SU-DHL-6 (cell line): Measurements from ENCODE around the gene TADA2A.
"Not testable (repeated sequence)": the region's sequence is repeated elsewhere in the genome, so short reads cannot be mapped to it uniquely, and the experiment has no call there.

ENCODE experiments used
- H2AFZ ChIP-seq: fragments of 200-600 bp; sonication (generic); 2 replicates; pipeline ENCODE4 v1.6.1; 2014; ENCODE audit warnings: low read depth, mild to moderate bottlenecking, moderate library complexity, mixed read lengths, antibody characterized with exemption, low read length; ENCODE audit not compliant: severe bottlenecking
- H3F3A ChIP-seq: fragments of 200-600 bp; shearing (Covaris generic); 2 replicates; pipeline ENCODE4 v1.6.0; 2016; ENCODE audit warnings: antibody characterized with exemption, mild to moderate bottlenecking; ENCODE audit not compliant: insufficient read depth
- H3K27ac ChIP-seq: fragments of 200-600 bp; sonication (generic); 2 replicates; pipeline ENCODE4 v1.5.1; 2016; ENCODE audit warnings: low read depth, mild to moderate bottlenecking, low read length, moderate library complexity, mixed read lengths
- H3K27me3 ChIP-seq: fragments of 200-600 bp; sonication (generic), shearing (Covaris generic); 2 replicates; pipeline ENCODE4 v1.6.0; 2014; ENCODE audit warnings: mild to moderate bottlenecking, low read length
- H3K36me3 ChIP-seq: fragments of 200-600 bp; sonication (generic); 2 replicates; pipeline ENCODE4 v1.6.1; 2014; ENCODE audit warnings: mild to moderate bottlenecking, low read length, mixed read lengths
- H3K4me2 ChIP-seq: fragments of 300-600, 200-600 bp; shearing (Covaris generic), sonication (generic); 2 replicates; pipeline ENCODE4 v1.6.0; 2014; ENCODE audit warnings: low read length, low read depth, mild to moderate bottlenecking; ENCODE audit not compliant: poor library complexity, severe bottlenecking
- H3K4me3 ChIP-seq: fragments of 200-600 bp; sonication (generic); 2 replicates; pipeline ENCODE4 v1.5.1; 2014; ENCODE audit warnings: antibody characterized with exemption, low read length, mild to moderate bottlenecking, mixed read lengths; ENCODE audit not compliant: insufficient read depth, poor library complexity, severe bottlenecking
- H3K79me2 ChIP-seq: fragments of 200-600 bp; sonication (generic); 2 replicates; pipeline ENCODE4 v1.6.1; 2014; ENCODE audit warnings: mild to moderate bottlenecking, low read length, moderate library complexity; ENCODE audit not compliant: insufficient read depth
- H3K9ac ChIP-seq: fragments of 200-600 bp; sonication (generic); 2 replicates; pipeline ENCODE4 v1.7.0; 2014; ENCODE audit warnings: mild to moderate bottlenecking, low read length
- H3K9me2 ChIP-seq: fragments of 200-600 bp; sonication (generic); replicated peaks from 2 replicates; pipeline ENCODE4 v1.6.1; 2014; ENCODE audit warnings: low read length; ENCODE audit not compliant: insufficient read depth
- H3K9me3 ChIP-seq: fragments of 200-600 bp; sonication (generic); 2 replicates; pipeline ENCODE4 v1.6.1; 2014; ENCODE audit warnings: low read length, mixed read lengths; ENCODE audit not compliant: insufficient read depth
- H4K20me1 ChIP-seq: fragments of 200-600 bp; sonication (generic); 2 replicates; pipeline ENCODE4 v1.6.1; 2014; ENCODE audit warnings: low read depth, mild to moderate bottlenecking, antibody characterized with exemption, low read length, moderate library complexity, mixed read lengths
- EZH2phosphoT487 ChIP-seq: fragments of 200-600 bp; sonication (generic), shearing (Covaris generic); conservative IDR thresholded peaks from 2 replicates; pipeline ENCODE4 v1.6.1; 2018; ENCODE audit warnings: mild to moderate bottlenecking, antibody characterized with exemption, low read length, moderate library complexity, mixed read lengths
- TF ChIP-seq, protein P1 (sequence below): fragments of 200-600 bp; sonication (generic); IDR thresholded peaks from one replicate; pipeline ENCODE4 v1.5.1; 2017; ENCODE audit warnings: antibody characterized with exemption, mild to moderate bottlenecking, low read length, moderate library complexity; ENCODE audit not compliant: insufficient read depth, poor library complexity, severe bottlenecking

TADA2A gene

GRCh38 chr17:37438141-37438540 is 31.5 kb downstream of the TADA2A start:
- TF ChIP-seq EZH2phosphoT487 = no peak
- TF ChIP-seq, protein P1, sequence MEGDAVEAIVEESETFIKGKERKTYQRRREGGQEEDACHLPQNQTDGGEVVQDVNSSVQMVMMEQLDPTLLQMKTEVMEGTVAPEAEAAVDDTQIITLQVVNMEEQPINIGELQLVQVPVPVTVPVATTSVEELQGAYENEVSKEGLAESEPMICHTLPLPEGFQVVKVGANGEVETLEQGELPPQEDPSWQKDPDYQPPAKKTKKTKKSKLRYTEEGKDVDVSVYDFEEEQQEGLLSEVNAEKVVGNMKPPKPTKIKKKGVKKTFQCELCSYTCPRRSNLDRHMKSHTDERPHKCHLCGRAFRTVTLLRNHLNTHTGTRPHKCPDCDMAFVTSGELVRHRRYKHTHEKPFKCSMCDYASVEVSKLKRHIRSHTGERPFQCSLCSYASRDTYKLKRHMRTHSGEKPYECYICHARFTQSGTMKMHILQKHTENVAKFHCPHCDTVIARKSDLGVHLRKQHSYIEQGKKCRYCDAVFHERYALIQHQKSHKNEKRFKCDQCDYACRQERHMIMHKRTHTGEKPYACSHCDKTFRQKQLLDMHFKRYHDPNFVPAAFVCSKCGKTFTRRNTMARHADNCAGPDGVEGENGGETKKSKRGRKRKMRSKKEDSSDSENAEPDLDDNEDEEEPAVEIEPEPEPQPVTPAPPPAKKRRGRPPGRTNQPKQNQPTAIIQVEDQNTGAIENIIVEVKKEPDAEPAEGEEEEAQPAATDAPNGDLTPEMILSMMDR = no peak

DNA sequence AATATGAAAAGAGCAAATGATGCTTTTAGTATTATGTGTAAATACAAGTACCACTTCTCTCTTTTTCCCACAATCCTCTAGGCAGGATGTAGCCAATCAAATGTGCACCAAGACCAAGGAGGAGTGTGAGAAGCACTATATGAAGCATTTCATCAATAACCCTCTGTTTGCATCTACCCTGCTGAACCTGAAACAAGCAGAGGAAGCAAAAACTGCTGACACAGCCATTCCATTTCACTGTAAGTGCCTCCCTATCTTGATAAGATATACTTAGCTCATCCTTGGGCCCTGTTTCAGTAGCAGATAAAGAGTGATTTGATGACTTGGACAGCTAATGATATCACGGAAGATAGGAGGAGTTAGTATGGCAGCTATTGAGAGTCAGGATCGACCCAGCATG is 33.7 kb downstream of the TADA2A start:
- H2AFZ ChIP-seq = no peak overlapping the region
- peaks cover 43% of the 10 kb centered on the region; the same call in 1 of the 2 replicates for H3K36me3 ChIP-seq

More at GRCh38 chr17:37438141-37438540, 31.5 kb downstream of the TADA2A start:
- Histone ChIP-seq H3K27me3 (no peaks in the 10 kb centered on the region), H3K4me3 (no peak overlapping the region), H3F3A (no peaks in the 10 kb centered on the region; the same call in 1 of the 2 replicates), H3K27ac (no peak overlapping the region), H3K9me3 (no peaks in the 10 kb centered on the region), H2AFZ (no peak overlapping the region), H3K36me3 (peaks cover 33% of the 10 kb centered on the region; the same call in 1 of the 2 replicates), H4K20me1 (no peaks in the 10 kb centered on the region), H3K9me2 (no peaks in the 10 kb centered on the region), H3K79me2 (peaks cover 4% of the 10 kb centered on the region; the same call in 1 of the 2 replicates), H3K4me2 (no peak overlapping the region), H3K9ac (no peak overlapping the region)

DNA sequence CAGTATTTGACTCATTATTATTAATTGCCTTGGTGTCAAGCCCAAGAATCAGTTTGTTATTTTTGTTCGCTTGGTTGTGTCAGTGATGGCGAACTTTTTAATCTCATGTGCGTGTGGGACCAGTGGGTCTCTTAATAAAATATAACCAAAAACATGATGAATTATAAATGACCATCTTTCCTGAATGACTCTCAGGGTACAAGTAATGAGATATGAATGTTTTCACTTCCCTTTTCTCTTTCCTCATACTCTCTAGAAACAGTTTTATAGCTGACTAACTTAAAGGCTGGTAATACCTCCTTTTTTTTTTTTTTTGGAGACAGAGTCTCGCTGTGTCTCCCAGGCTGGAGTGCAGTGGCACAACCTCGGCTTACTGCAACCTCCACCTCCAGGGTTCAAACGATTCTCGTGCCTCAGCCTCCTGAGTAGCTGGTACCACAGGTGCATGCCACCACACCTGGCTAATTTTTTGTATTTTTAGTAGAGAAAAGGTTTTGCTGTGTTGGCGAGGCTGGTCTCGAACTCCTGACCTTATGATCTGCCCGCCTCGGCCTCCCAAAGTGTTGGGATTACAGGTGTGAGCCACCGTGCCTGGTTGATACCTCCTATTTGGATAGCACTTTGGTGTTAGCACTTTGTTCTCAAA is 34.8 kb downstream of the TADA2A start:
- H2AFZ ChIP-seq, H3K9ac ChIP-seq, H3K79me2 ChIP-seq, H3K9me2 ChIP-seq, H4K20me1 ChIP-seq, H3K4me3 ChIP-seq, H3K27ac ChIP-seq, H3K27me3 ChIP-seq, H3K4me2 ChIP-seq, H3F3A ChIP-seq, H3K9me3 ChIP-seq: not testable (repeated sequence)
- peaks cover 47% of the 10 kb centered on the region; the same call in 1 of the 2 replicates for H3K36me3 ChIP-seq

More for the DNA sequence above, 33.7 kb downstream of the TADA2A start:
- no peak overlapping the region for H3K27ac ChIP-seq
- no peak overlapping the region for H3K4me2 ChIP-seq
- no peak overlapping the region for H3K4me3 ChIP-seq
- no peaks in the 10 kb centered on the region for H4K20me1 ChIP-seq
- TF ChIP-seq, protein P1 = no peak
- no peak for TF ChIP-seq EZH2phosphoT487
- no peaks in the 10 kb centered on the region for H3K9me3 ChIP-seq
- no peaks in the 10 kb centered on the region for H3K9me2 ChIP-seq
- no peaks in the 10 kb centered on the region; the same call in 1 of the 2 replicates for H3F3A ChIP-seq
- H3K79me2 ChIP-seq = no peaks in the 10 kb centered on the region
- no peak overlapping the region for H3K9ac ChIP-seq
- no peaks in the 10 kb centered on the region for H3K27me3 ChIP-seq

GRCh38 chr17:37446027-37446426 is 39.3 kb downstream of the TADA2A start:
- H3K36me3 ChIP-seq = peaks cover 46% of the 10 kb centered on the region
- H3K9me3 ChIP-seq = no peaks in the 10 kb centered on the region
- H3K79me2 ChIP-seq = no peaks in the 10 kb centered on the region
- no peak overlapping the region for H3K9ac ChIP-seq
- no peaks in the 10 kb centered on the region for H3K9me2 ChIP-seq
- no peak overlapping the region for H3K4me2 ChIP-seq
- H3K27me3 ChIP-seq = no peaks in the 10 kb centered on the region
- H3K4me3 ChIP-seq = no peak overlapping the region
- no peak overlapping the region for H2AFZ ChIP-seq
- H4K20me1 ChIP-seq = no peaks in the 10 kb centered on the region
- H3K27ac ChIP-seq = no peak overlapping the region
- no peaks in the 10 kb centered on the region for H3F3A ChIP-seq
- TF ChIP-seq, protein P1 = no peak
- TF ChIP-seq EZH2phosphoT487 = no peak
